ENCODE measurements around the gene MLPH.

The MLPH gene

GRCh38 chr2:237546040-237546875 lies 59.2 kb downstream of the MLPH start:
- no peak for DNase-seq (ENCODE audit: low read depth)

DNA sequence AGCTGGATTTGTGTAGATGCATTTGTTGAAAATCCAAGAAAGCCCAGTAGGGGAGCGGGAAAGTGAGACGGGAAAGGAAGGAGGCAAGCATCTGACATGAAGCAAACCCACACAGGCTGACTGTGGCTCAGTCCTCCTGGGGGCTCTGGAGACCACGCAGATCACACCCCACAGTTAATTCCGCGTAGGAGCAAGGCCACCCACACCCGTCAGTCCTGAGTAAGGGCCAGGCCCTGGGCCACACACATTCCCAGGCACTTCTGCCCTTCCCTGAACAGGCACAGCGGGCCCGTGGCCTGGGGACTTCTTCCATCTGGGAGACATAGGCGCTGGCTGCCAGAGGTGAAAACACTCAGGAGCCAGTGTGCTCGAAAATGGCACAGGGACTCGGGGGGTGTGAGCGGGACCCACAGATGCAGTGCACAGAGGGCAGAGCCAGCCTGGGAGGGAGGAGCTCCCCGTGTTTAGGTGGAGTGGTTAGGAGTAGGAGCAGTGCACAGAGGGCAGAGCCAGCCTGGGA lies 59.9 kb downstream of the MLPH start:
- no peak for DNase-seq (ENCODE audit: low read depth)

DNA sequence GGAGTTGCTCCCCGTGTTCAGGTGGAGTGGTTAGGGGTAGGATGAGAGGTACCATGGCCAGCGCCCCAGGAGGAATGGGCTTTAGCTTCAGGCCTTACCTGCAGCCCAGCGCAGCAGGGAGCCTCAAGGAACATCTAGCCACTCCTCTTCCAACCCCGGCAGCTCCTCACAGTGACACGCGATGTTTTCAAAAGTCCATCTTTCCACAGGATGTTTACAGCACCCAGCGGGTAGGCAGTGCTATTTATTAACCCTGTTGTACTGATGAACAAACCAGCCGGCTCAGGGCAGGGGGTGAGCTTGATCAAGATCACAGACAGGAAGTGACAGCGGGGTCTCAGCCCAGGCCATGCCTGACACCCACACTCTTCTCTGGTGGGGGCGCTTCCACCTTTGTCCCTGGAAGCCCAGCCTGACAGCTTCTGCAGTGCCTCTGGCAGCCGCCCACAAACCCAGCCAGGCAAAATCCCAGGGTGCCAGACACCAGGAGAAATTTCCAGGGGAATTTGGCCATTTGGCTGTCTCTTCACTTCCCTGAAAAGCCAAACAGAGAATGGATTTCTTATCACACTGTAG lies 60.9 kb downstream of the MLPH start:
- no peak for DNase-seq (ENCODE audit: low read depth)

DNA sequence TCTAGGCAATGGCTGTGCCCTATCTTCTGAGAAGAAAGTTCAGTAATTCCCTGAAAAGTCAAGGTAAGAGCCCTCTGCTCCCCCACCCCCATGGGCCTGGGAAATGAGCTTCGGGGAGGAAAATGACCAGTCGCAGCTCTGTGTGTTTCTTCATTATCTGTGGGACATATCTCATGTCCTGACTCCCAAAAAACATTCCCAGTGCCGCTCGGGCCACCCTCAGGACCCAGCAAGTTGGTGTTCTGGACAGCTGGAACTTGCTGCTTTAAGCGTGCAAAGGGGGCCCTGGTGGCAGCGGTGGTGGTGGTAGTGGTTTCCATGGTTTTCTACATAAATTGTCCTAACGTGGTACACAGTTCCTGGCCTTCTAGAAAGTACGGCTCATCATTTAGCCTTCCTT lies 62.2 kb downstream of the MLPH start:
- no peak for DNase-seq (ENCODE audit: low read depth)

DNA sequence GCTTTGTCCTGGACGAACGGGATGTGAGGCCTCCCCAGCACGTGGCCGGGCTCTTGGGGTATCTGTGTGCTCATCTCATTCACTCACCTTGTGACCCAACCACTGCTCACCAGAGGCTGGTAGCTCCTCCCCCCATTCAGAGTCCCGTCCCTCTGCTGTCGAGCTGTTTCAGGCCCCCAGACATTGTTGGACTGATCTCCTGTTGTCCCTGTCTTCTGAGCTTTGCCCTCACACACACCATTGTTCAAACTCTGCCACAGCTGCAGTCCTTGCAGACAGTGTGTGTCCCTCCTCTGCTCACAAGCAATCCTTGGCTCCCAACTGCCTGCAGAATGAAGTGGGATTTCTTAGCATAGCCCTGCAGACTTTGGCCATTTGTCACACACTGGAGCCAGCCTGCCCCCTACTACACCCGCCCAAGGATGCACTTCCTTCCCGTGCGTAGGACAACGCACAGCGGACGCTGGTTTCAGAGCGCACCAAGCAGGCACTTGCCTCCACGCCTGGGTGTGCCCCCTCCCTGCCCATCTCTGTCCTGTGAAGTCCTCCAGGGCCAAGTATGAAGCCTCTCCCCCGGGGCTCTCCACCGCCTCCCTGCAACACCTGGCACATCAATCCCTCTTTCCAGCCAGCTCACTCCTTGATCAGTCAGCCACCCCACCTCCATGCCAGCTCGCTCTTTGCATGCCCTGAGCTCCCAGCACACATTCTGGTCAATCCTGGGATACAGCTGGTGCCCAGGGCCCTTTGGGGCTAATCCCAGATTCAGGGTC lies 62.8 kb downstream of the MLPH start:
- DNase-seq (ENCODE audit: low read depth): no peak

GRCh38 chr2:237551071-237551574 lies 64.1 kb downstream of the MLPH start:
- DNase-seq (ENCODE audit: low read depth): no peak

DNA sequence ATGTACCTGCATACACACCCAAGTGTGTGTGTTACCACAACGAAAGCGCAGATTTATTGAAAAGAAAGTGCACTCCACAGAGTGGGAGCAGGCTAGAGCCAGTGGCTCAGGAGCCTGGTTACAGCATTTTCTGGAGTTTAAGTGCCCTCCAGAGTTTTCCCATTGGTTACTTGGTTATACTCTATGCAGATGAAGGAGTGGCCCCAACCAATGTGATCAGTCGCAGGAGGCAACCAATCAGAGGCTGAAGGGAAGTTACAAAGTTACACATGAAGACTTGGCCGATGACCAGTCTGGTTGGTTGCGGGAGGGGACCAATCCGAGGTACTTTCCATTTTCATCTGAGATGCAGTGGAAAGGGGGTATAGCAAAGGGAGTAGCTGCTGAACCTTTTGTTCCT lies 65.9 kb downstream of the MLPH start:
- DNase-seq (ENCODE audit: low read depth): no peak

DNA sequence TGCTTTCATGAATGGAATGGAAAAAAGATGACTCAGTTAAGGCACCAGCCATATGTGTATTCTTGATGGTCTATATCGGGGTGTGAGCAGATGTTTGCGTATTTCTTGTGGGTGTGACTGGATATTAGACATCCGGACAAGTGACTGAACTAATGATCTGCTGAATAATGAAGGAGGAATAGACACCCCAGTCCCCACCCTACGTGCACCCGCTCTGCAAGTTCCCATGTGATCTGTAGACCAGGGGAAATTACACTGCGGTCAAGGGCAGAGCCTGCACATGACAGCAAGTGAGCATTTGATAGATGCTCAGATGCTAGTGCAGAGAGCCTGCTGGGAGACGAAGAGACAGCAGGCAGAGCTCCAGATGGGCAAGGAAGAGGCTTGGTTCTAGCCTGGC lies 66.9 kb downstream of the MLPH start:
- no peak for DNase-seq (ENCODE audit: low read depth)

GRCh38 chr2:237555560-237555959 lies 68.5 kb downstream of the MLPH start:
- no peak for DNase-seq (ENCODE audit: low read depth)

DNA sequence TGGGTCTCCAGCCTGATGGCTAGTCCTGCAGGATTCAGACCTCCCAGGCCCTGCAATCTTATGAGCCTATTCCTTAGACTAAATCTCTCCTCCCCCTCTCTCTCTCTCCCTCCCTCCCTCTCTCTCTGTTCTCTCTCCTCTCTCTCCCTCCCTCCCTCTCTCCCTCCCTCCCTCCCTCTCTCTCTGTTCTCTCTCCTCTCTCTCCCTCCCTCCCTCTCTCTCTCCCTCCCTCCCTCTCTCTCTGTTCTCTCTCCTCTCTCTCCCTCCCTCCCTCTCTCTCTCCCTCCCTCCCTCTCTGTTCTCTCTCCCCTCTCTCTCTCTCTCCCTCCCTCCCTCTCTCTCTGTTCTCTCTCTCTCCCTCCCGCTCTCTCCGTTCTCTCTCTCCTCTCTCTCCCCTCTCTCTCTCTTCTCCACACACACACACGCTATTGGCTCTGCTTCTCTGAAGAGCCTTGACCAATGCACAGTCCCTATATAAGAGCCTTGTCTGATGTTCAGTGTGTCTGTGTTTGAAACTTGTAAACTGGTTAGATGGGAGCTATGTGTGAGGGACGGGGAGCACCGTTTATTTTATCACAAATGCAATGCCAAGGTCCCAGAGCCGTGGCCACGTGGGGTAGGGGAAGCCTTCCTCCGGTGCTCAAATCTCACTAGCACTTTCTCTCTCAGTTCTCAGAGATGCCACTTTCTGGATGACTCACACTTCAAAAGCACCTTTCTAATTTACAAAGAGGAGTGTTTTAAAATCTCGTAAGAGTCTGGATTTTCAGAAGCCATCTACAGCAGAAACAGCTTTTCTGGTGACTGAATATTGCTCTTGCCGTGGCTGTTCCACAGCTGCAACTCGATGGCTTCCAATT lies 70.0 kb downstream of the MLPH start:
- no peak for DNase-seq (ENCODE audit: low read depth)

DNA sequence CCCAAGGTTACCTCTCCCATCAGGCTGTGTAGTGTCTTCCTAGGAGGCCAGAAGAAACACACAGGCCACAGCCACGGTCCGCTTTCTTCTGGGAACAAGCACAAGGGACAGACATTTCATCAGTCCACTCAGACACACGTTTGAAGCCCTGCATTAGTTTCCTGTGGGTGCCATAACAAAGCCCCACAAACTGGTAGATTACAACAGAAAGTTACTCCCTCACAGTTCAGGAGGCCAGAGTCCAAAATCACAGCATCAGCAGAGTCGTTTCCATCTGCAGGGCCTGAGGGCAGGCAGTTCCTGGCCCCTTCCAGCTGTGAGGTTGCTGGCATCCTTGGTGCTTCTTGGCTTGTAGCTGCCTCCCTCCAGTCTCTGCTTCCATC lies 70.6 kb downstream of the MLPH start:
- DNase-seq (ENCODE audit: low read depth): no peak

GRCh38 chr2:237558961-237559641 lies 72.0 kb downstream of the MLPH start:
- peak; percentile 75 for DNase-seq (ENCODE audit: low read depth)

DNA sequence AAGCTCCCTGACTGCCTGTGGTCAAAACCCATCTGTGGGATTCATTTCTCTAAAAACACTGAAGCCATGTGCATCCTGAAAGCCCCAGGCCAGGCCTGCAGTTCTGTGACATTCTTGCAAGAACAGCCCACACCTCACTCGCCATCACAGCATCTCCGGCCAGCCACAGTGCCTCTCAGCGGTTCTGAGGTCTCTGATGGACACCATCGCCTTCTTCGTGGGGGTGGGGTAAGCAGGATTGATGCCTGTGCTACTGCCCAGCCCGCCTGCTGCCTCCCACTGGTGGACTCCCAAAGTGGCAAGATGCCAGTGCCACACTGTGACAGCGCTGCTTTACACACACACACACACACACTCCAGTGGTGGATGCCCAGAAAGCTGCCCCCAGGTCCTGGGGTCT lies 74.2 kb downstream of the MLPH start:
- no peak for DNase-seq (ENCODE audit: low read depth)

GRCh38 chr2:237563816-237564215 lies 76.8 kb downstream of the MLPH start:
- DNase-seq (ENCODE audit: low read depth): no peak

DNA sequence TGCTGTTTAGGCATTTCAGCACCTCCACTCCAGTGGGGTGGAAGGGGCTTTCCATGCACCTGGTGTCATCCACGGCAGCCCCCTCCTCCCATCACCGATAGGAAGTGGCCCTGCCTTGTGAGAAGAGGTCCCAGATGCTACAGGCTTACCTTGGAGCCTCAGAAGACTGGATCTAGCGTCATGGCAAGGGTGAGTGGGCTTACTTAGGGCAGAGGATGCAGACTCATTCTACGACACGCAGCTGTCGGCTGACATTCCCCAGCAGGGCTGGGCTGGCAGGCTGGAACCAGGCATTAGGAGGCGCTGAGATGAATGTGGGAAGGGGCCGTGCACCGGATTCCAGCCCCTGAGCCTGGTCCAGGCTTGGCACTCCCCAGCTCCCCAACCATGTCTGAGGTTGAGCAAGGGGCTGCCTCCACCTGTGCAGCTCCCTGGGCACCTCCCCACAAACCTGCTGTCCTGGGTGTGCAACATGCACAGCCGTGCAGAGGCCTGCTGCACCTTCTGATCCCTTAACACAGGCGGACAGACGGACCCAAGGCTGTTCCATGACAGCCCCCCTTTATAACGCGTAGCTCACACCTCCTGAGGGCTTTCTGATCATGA lies 77.6 kb downstream of the MLPH start:
- DNase-seq (ENCODE audit: low read depth): no peak

DNA sequence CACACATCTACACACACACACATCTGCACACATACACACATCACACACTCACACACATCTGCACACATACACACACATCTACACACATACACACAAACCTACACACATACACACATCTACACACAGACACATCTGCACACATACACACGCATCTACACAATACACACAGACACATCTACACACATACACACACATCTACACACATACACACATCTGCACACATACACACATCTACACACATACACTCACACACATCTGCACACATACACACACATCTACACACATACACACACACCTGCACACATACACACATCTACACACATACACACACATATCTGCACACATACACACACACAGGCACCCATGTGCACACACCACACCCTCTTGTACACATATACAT lies 78.9 kb downstream of the MLPH start:
- no peak for DNase-seq (ENCODE audit: low read depth)

- no peak for DNase-seq (ENCODE audit: low read depth)
Observed at GRCh38 chr2:237566401-237567235, 79.6 kb downstream of the MLPH start, which contains the start of gene PRLH. PRLH (plus strand) TSS chr2:237566574; CDS start chr2:237566574, 0 bp downstream.

- DNase-seq (ENCODE audit: low read depth): no peak
Observed at GRCh38 chr2:237567276-237568029, 80.4 kb downstream of the MLPH start.

DNA sequence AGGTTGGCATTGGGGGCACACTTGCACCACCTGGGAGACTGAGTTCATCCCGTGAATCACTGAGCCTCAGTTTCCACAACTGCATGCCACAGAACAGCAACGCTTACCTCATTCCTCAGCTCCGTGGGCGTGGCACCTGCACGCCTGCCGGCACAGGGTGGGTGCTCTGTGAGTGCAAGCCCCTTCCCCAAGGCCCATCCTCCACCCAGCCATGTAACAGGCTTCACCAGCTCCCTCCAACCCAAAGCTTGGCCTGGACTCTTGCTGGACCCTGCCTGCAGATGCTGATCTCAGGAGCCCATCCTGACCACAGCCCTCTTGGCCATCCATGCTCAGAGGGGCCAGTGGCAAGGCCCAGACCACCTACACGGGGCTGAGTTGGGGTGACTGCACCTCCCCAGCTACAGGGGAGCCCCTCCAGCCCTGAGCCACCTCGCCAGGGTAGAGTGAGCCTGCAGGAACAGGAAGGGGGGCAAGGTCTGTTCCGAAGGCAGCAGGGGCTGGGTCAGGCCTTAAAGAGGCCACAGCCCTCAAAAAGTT lies 81.1 kb downstream of the MLPH start:
- DNase-seq (ENCODE audit: low read depth): no peak
